Right lobe of liver (tissue), 6 donors: Measurements from ENCODE around the gene TNS1. TPM values are rescaled to one million over a fixed set of nuclear protein-coding genes. Genes with fewer than 3 reads are reported as not detected.

Experiments used
- ATAC-seq, 4 donors: fragments of 200-7000 bp; cut with Tn5 transposase; one replicate each; pipeline ENCODE4 v1.9.1; 2020; ENCODE audit warnings: mild to moderate bottlenecking in 4 of 4, moderate library complexity in 4 of 4
- DNase-seq, 3 donors: peaks; one replicate each; pipeline ENCODE4 v3.0.0-alpha.2; 2020
- H3K27ac ChIP-seq, 3 donors: fragments of 200-600 bp; one replicate each; pipeline ENCODE4 v1.8.0; 2022
- H3K27me3 ChIP-seq, 2 donors: fragments of 200-600 bp; one replicate each; pipeline ENCODE4 v1.8.0; 2022
- H3K36me3 ChIP-seq, 4 donors: fragments of 200-600 bp; sonication (generic) in 1 of 4; one replicate each; pipeline versions ENCODE4 v1.5.1 to v1.8.0; 2017 to 2022; ENCODE audit warnings: control low read depth in 1 of 4
- H3K4me1 ChIP-seq, 4 donors: fragments of 200-600 bp; sonication (generic) in 1 of 4; one replicate each; pipeline versions ENCODE4 v1.5.1 to v1.8.0; 2017 to 2022; ENCODE audit warnings: control low read depth in 1 of 4
- H3K4me3 ChIP-seq, 3 donors: fragments of 200-600 bp; one replicate each; pipeline ENCODE4 v1.8.0; 2022
- H3K9me3 ChIP-seq, 4 donors: fragments of 200-600 bp; sonication (generic) in 1 of 4; one replicate each; pipeline versions ENCODE4 v1.5.1 to v1.8.0; 2017 to 2022; ENCODE audit warnings: control low read depth in 1 of 4
- POLR2A ChIP-seq: fragments of 450-650 bp; IDR thresholded peaks from one replicate; pipeline ENCODE4 v1.6.1; 2017; ENCODE audit warnings: antibody characterized with exemption, mild to moderate bottlenecking
- WGBS: methylation state at CpG from one replicate; pipeline ENCODE4 v1.1.6; 2018; ENCODE audit warnings: low coverage, low lambda C conversion rate; ENCODE audit not compliant: insufficient coverage; ENCODE audit errors: missing lambda C conversion rate; 5-methylcytosine and 5-hydroxymethylcytosine counted together
- intact Hi-C, 2 donors: fragments of 100-400 bp; cut with DNase I; formaldehyde crosslinking; loops; one replicate each; pipeline versions ENCODE4 v1.11.2 to v1.14.1; 2022
- total RNA-seq, 6 experiments: library from RNA; depleted of rRNA in 2 of 6; stranded (reverse); fragments of >200 nt in 2 of 6; fragmentation: NEBNext Ultra II Directional in 3 of 6; extraction: Animal tissue kit (Norgen Biotek cat#: 25700) in 3 of 6; gene quantifications; one replicate each; pipeline versions ENCODE4 v1.1.0 to v1.2.4, GENCODE V29; 2016 to 2023
- TF ChIP-seq, protein P1 (sequence below), 4 donors: fragments of 200-600 bp in 3 of 4; fragments of 450-650 bp in 1 of 4; IDR thresholded peaks; one replicate each; pipeline versions ENCODE4 v1.5.1 to v1.8.0; 2016 to 2022; ENCODE audit warnings: antibody characterized with exemption in 4 of 4, mild to moderate bottlenecking in 2 of 4
- donor health status: DM: no; HTN: yes; CAD: no.
- donor health status: DM: no; HTN: no; CAD: no.
- donor health status: DM: no; HTN: no; CAD: no.
- donor health status: DM: no; HTN: yes; CAD: no.
- donor health status: DM: no; HTN: yes; CAD: no.

The TNS1 gene
- total RNA-seq, 6 experiments from 2014 or later = 68.4 to 209 (median 99.2) TPM

DNA sequence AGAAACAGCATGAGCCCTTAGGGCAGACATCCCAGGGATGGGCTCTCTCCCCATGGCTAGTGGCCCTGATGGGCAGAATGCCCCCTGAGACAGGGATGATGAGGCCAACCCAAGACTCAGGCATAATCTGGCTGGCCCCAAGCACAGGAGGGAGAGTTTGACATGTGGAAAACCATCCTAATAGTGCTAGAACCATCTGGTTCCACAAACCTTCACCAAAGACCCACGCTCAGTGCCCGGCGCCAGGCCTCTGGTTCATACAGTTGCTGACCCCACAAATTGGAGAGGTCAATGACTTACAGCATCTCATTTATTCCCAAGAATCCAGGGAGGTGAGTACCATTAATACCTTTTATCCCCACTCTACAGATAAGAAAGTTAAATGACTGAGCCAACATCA is 95.5 kb downstream of the TNS1 start:
- H3K4me1 ChIP-seq = peaks cover 3 to 79% (median 41%) of the 10 kb centered on the region in 4 donors
- no peak for DNase-seq
- TF ChIP-seq POLR2A = no peak
- TF ChIP-seq, protein P1, sequence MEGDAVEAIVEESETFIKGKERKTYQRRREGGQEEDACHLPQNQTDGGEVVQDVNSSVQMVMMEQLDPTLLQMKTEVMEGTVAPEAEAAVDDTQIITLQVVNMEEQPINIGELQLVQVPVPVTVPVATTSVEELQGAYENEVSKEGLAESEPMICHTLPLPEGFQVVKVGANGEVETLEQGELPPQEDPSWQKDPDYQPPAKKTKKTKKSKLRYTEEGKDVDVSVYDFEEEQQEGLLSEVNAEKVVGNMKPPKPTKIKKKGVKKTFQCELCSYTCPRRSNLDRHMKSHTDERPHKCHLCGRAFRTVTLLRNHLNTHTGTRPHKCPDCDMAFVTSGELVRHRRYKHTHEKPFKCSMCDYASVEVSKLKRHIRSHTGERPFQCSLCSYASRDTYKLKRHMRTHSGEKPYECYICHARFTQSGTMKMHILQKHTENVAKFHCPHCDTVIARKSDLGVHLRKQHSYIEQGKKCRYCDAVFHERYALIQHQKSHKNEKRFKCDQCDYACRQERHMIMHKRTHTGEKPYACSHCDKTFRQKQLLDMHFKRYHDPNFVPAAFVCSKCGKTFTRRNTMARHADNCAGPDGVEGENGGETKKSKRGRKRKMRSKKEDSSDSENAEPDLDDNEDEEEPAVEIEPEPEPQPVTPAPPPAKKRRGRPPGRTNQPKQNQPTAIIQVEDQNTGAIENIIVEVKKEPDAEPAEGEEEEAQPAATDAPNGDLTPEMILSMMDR (IDR thresholded peaks at IDR 0.05) = no peak
- H3K27me3 ChIP-seq = no peaks in the 10 kb centered on the region
- WGBS = no CpG with 5 or more reads among the region's 3 CpGs
- ATAC-seq = no peak
- H3K4me3 ChIP-seq = no peak overlapping the region
- H3K36me3 ChIP-seq = peaks cover 0 to 12% (median 2%) of the 10 kb centered on the region in 4 donors
- no peaks in the 10 kb centered on the region for H3K9me3 ChIP-seq
- peak overlapping the region in 1 of 3 donors; percentile 96 for H3K27ac ChIP-seq
- intact Hi-C loops = no loop called here

DNA sequence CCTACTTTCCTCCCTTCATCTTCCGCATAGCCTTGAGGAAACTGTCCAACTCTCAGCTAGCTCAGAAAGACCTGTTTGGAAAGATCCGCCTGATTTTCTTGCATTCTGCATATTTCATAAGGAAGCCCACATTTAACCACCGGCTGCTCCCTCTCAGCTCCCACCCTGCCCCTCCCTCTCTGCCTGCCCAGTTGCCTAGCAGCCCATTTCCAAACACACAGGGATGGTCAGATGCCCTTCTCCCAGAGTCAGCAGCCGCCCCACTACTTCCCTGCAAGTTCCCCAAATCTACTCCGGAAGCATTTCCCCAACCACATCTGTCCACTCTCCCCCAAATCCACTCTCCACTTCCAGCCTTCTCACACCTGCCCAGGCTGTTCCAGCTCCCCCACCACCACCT is 96.0 kb downstream of the TNS1 start:
- intact Hi-C loops = no loop called here
- ATAC-seq (no peak), DNase-seq (peak in 1 of 3 donors; percentile 26)
- Histone ChIP-seq H3K27ac (peak overlapping the region in 2 of 3 donors; percentile 94 to 96), H3K4me3 (no peak overlapping the region), H3K36me3 (peaks cover 0 to 12% (median 2%) of the 10 kb centered on the region in 4 donors), H3K4me1 (peaks cover 3 to 79% (median 41%) of the 10 kb centered on the region in 4 donors), H3K27me3 (no peaks in the 10 kb centered on the region), H3K9me3 (no peaks in the 10 kb centered on the region)
- WGBS = 33% methylated on average over 5 of the region's 5 CpGs
- TF ChIP-seq, protein P1 (IDR thresholded peaks at IDR 0.05) = no peak

DNA sequence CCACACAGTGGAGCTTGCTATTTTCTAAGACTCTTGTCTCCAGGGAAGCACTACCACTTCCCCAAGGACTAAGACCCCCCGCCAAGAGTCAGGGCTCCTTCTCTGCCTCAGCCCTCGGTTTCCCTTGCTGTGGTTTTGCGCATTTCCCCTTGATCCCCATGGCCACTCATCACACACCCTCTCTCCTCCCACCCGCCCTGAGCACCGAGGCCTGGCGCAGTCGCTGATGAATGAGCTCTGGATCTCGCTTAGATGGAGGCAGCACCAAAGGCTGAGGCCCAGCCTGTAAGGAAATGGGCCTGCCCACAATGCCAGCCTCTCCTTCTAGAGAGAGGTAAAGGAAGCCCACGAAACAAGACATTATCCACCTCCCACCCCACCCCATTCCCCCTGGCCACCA is 96.9 kb downstream of the TNS1 start:
- TF ChIP-seq POLR2A = no peak
- TF ChIP-seq, protein P1 (IDR thresholded peaks at IDR 0.05) = no peak
- intact Hi-C loops = no loop called here
- Histone ChIP-seq H3K27me3 (no peaks in the 10 kb centered on the region), H3K36me3 (peaks cover 0 to 21% (median 2%) of the 10 kb centered on the region in 4 donors), H3K4me3 (no peak overlapping the region), H3K4me1 (peaks cover 3 to 79% (median 39%) of the 10 kb centered on the region in 4 donors), H3K27ac (peak overlapping the region; percentile 90 to 96 (median 94)), H3K9me3 (no peaks in the 10 kb centered on the region)
- ATAC-seq (no peak), DNase-seq (no peak)
- 46% methylated on average over 9 of the region's 9 CpGs for WGBS

DNA sequence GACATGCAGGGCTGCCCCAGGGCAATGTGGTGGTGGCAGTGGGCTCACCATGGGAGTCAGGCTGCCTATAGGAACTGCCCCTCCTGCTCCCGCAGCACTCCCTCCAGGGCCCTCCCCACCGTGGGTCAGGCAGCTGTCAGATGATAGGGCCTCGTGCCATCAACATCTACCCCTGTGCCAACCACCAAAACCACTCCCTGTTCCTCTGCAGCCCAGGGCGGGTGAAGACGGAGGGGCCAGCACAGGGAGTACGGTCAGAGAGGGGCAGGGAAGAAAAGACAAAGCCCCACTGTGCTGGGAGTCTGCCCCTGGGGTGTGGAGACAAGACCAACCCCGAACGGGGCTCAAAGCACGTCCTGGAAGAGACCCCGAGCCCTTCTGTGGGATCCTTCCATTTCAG is 97.4 kb downstream of the TNS1 start:
- Histone ChIP-seq H3K36me3 (peaks cover 0 to 25% (median 2%) of the 10 kb centered on the region in 4 donors), H3K4me1 (peaks cover 2 to 80% (median 39%) of the 10 kb centered on the region in 4 donors), H3K4me3 (no peak overlapping the region), H3K27me3 (no peaks in the 10 kb centered on the region), H3K9me3 (no peaks in the 10 kb centered on the region), H3K27ac (peak overlapping the region; percentile 90 to 96 (median 94))
- ATAC-seq = no peak
- peak in 1 of 3 donors; percentile 58 for DNase-seq
- TF ChIP-seq, protein P1 (IDR thresholded peaks at IDR 0.05) = no peak
- no peak for TF ChIP-seq POLR2A
- intact Hi-C loops = no loop called here
- no CpG with 5 or more reads among the region's 10 CpGs for WGBS

DNA sequence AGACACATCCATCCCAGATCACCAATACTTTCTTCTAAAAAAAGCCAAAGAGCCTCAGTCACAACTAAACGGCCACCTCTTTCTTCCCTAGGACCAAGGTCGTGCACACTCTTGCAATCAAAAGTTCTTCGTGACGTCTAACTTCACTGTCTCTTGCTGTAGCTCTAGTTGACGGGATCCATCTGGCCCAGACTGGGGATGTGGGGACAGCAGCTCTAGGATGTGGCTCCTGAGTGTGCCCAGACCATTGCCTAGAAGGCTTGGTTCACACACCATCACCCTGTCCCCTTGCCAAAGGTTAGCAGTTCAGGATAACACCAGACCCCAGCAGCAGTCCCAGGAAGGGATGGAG is 98.2 kb downstream of the TNS1 start:
- Histone ChIP-seq H3K9me3 (no peaks in the 10 kb centered on the region), H3K4me3 (no peak overlapping the region), H3K36me3 (peaks cover 0 to 25% (median 2%) of the 10 kb centered on the region in 4 donors), H3K4me1 (peaks cover 0 to 80% (median 40%) of the 10 kb centered on the region in 4 donors), H3K27ac (peak overlapping the region; percentile 90 to 96 (median 94)), H3K27me3 (no peaks in the 10 kb centered on the region)
- WGBS = 44% methylated on average over 5 of the region's 5 CpGs
- intact Hi-C loops = no loop called here
- DNase-seq = no peak
- no peak for ATAC-seq
- TF ChIP-seq, protein P1 (IDR thresholded peaks at IDR 0.05) = no peak
- TF ChIP-seq POLR2A = no peak
